GM19324 (cell line): ENCODE measurements around the gene NFYC.
"Not testable (repeated sequence)": the region's sequence is repeated elsewhere in the genome, so short reads cannot be mapped to it uniquely, and the experiment has no call there.

Experiments used
- ATAC-seq: cut with Tn5 transposase; IDR thresholded peaks from one replicate; pipeline ENCODE4 v1.9.1; 2021; ENCODE audit warnings: mild to moderate bottlenecking, moderate library complexity; ENCODE audit not compliant: unreplicated experiment, low FRiP score

Gene NFYC

GRCh38 chr1:40704817-40705733 is 13.6 kb downstream of the NFYC start:
- ATAC-seq: no peak

- ATAC-seq: no peak
Observed at GRCh38 chr1:40706626-40707025, 15.1 kb downstream of the NFYC start.

GRCh38 chr1:40708750-40709099 is 17.2 kb downstream of the NFYC start:
- ATAC-seq: peak; percentile 55

GRCh38 chr1:40709100-40709801 is 17.7 kb downstream of the NFYC start:
- ATAC-seq: peak; percentile 85

- no peak for ATAC-seq
Observed at GRCh38 chr1:40709802-40710278, 18.3 kb downstream of the NFYC start.

- ATAC-seq: no peak
Observed at GRCh38 chr1:40710581-40711315, 19.2 kb downstream of the NFYC start.

- ATAC-seq: no peak
Observed at GRCh38 chr1:40711465-40712404, 20.2 kb downstream of the NFYC start.

- ATAC-seq: no peak
Observed at GRCh38 chr1:40712405-40712944, 21.0 kb downstream of the NFYC start.

- ATAC-seq: no peak
Observed at GRCh38 chr1:40712997-40713396, 21.5 kb downstream of the NFYC start.

GRCh38 chr1:40715491-40716059 is 24.1 kb downstream of the NFYC start:
- ATAC-seq: no peak

GRCh38 chr1:40717065-40717464 is 25.6 kb downstream of the NFYC start:
- no peak for ATAC-seq

GRCh38 chr1:40717955-40718354 is 26.5 kb downstream of the NFYC start:
- ATAC-seq: no peak

GRCh38 chr1:40720493-40720892 is 29.0 kb downstream of the NFYC start:
- ATAC-seq: no peak

- no peak for ATAC-seq
Observed at GRCh38 chr1:40722622-40723021, 31.1 kb downstream of the NFYC start.

- ATAC-seq: no peak
Observed at GRCh38 chr1:40723196-40723955, 31.9 kb downstream of the NFYC start.

GRCh38 chr1:40727662-40728061 is 36.2 kb downstream of the NFYC start:
- ATAC-seq: not testable (repeated sequence)

GRCh38 chr1:40729316-40729862 is 37.9 kb downstream of the NFYC start:
- ATAC-seq: not testable (repeated sequence)

- ATAC-seq: no peak
Observed at GRCh38 chr1:40732756-40733301, 41.3 kb downstream of the NFYC start.
